ENCODE results near the gene DPYD.
A peak's percentile ranks its signal among the peaks of the same experiment; 100 is the strongest.

Gene DPYD

GRCh38 chr1:97906567-97907241 lies 14.1 kb downstream of the DPYD start:
- DNase-seq, result peak; percentile 88

- DNase-seq, result no peak
Measured at GRCh38 chr1:97905141-97905940, 15.5 kb downstream of the DPYD start.

- peak; percentile 52 for DNase-seq
Measured at GRCh38 chr1:97904534-97904933, 16.3 kb downstream of the DPYD start.

- DNase-seq, result peak; percentile 50
Measured at GRCh38 chr1:97903626-97904025, 17.2 kb downstream of the DPYD start.

GRCh38 chr1:97902067-97902466 lies 18.8 kb downstream of the DPYD start:
- DNase-seq, result no peak

GRCh38 chr1:97901017-97901658 lies 19.7 kb downstream of the DPYD start:
- DNase-seq, result peak; percentile 31

GRCh38 chr1:97898948-97899347 lies 21.9 kb downstream of the DPYD start:
- no peak for DNase-seq

GRCh38 chr1:97895278-97895677 lies 25.6 kb downstream of the DPYD start:
- no peak for DNase-seq

GRCh38 chr1:97893844-97894243 lies 27.0 kb downstream of the DPYD start:
- peak; percentile 13 for DNase-seq

- DNase-seq, result no peak
Measured at GRCh38 chr1:97886199-97886598, 34.6 kb downstream of the DPYD start.

GRCh38 chr1:97883823-97884222 lies 37.0 kb downstream of the DPYD start:
- DNase-seq, result no peak

GRCh38 chr1:97877307-97877706 lies 43.5 kb downstream of the DPYD start:
- peak; percentile 32 for DNase-seq

GRCh38 chr1:97875996-97876395 lies 44.8 kb downstream of the DPYD start:
- no peak for DNase-seq

- no peak for DNase-seq
Measured at GRCh38 chr1:97870589-97870988, 50.2 kb downstream of the DPYD start.

- DNase-seq, result no peak
Measured at GRCh38 chr1:97869441-97869840, 51.4 kb downstream of the DPYD start.

GRCh38 chr1:97867127-97867526 lies 53.7 kb downstream of the DPYD start:
- DNase-seq, result no peak

GRCh38 chr1:97864615-97865014 lies 56.2 kb downstream of the DPYD start:
- no peak for DNase-seq

GRCh38 chr1:97853221-97853620 lies 67.6 kb downstream of the DPYD start:
- DNase-seq, result no peak

- peak; percentile 79 for DNase-seq
Measured at GRCh38 chr1:97849345-97850340, 71.2 kb downstream of the DPYD start.

GRCh38 chr1:97845805-97846204 lies 75.0 kb downstream of the DPYD start:
- no peak for DNase-seq

GRCh38 chr1:97844552-97845089 lies 76.2 kb downstream of the DPYD start:
- DNase-seq, result no peak

GRCh38 chr1:97841338-97841737 lies 79.5 kb downstream of the DPYD start:
- no peak for DNase-seq

Measured in fibroblast of skin of scalp (primary cell).